Stimulated activated naive CD8-positive, alpha-beta T cell treated with anti-CD3 and anti-CD28 coated beads, Interleukin-15, amount 100 ng/mL, for 72 hours (primary cell): ENCODE results near the gene TSPAN11.
A peak's percentile ranks its signal among the peaks of the same experiment; 100 is the strongest.
"Not testable (repeated sequence)": the region's sequence is repeated elsewhere in the genome, so short reads cannot be mapped to it uniquely, and the experiment has no call there.

Experiments used
- ATAC-seq: fragments of 150-1000 bp; cut with Tn5 transposase; 2 replicates; pipeline ENCODE4 v1.10.0; 2021; ENCODE audit warnings: mild to moderate bottlenecking, moderate library complexity
- DNase-seq, 2 donors: peaks; one replicate each; pipeline ENCODE4 v3.0.0; 2021 to 2022
- H3K27ac Mint-ChIP-seq, 2 donors: one replicate each; pipeline ENCODE4 v1.8.0; 2022; ENCODE audit warnings: mild to moderate bottlenecking in 2 of 2, mixed read lengths in 2 of 2, moderate library complexity in 2 of 2
- H3K27me3 Mint-ChIP-seq: one replicate; pipeline ENCODE4 v1.8.0; 2022; ENCODE audit warnings: mixed read lengths
- H3K4me1 Mint-ChIP-seq: one replicate; pipeline ENCODE4 v1.8.0; 2022; ENCODE audit warnings: mild to moderate bottlenecking, mixed read lengths
- H3K4me3 Mint-ChIP-seq, 2 donors: one replicate each; pipeline ENCODE4 v1.8.0; 2022; ENCODE audit warnings: mild to moderate bottlenecking in 2 of 2, mixed read lengths in 2 of 2, moderate library complexity in 1 of 2
- H3K9me3 Mint-ChIP-seq, 2 donors: one replicate each; pipeline ENCODE4 v1.8.0; 2022; ENCODE audit warnings: mixed read lengths in 2 of 2

Gene TSPAN11, protein sequence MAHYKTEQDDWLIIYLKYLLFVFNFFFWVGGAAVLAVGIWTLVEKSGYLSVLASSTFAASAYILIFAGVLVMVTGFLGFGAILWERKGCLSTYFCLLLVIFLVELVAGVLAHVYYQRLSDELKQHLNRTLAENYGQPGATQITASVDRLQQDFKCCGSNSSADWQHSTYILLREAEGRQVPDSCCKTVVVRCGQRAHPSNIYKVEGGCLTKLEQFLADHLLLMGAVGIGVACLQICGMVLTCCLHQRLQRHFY

DNA sequence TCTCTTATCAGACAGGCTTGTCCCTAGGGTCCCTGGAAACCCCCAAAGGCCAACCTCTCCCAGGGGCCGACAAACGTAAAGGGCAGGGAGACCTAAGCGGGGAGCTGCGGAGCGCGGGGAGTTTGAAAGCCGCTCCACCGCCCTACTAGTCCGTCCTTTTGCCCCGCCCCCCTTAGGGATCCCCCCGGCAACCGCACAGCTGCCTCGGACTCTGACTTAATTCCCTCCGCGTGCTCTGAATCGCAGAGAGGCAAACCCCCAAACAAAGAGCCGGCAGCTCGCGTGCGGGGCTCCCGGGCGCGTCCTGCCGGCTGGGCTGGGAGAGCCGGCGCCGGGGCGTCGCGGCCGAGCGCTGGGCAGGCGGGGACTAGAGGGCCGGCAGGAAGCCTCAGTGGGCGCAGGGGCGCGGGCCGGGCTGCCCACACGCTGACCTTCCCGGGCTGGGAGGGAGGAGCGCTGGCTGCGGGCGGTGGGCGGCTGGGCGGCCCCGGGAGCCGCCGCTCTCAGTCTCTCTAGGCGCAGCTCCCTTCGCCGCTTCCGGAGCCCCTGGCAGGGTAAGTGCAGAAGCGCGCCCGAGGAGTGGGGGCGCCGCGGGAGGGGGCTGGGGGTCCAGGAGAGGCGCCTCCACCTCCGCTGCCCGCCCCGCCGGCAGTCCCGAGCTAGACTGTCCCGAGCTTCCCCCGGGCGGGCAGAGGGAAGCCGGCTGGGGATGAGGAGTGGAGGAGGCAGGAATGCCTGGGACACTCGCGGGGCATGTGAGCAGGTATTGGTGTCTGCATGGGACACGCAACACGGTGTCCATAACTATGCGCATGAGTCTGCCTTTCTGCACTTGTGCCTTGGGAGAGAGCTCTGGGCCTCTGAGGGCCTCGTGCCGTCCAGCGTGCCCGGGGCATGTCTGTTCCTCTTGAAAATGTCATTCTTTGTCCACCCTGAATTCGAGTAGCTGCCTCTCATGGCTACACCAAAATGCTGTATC is at the start of gene TSPAN11:
Gene TSPAN11 (plus strand): TSS at position 506 of the 979 bp plus-strand sequence. CDS start 27,244 bp downstream, outside the sequence.
- peaks cover 6% of the 10 kb centered on the region for H3K4me1 Mint-ChIP-seq
- DNase-seq (peak; percentile 12 to 19), ATAC-seq (peak; percentile 58)
- H3K4me3 Mint-ChIP-seq, result peak within 1 kb of the TSS in 1 of 2 donors; percentile 36
- H3K27ac Mint-ChIP-seq, result peak within 1 kb of the TSS in 1 of 2 donors; percentile 65
- no peaks in the 10 kb centered on the region for H3K9me3 Mint-ChIP-seq
- H3K27me3 Mint-ChIP-seq, result peaks cover 74% of the 10 kb centered on the region

DNA sequence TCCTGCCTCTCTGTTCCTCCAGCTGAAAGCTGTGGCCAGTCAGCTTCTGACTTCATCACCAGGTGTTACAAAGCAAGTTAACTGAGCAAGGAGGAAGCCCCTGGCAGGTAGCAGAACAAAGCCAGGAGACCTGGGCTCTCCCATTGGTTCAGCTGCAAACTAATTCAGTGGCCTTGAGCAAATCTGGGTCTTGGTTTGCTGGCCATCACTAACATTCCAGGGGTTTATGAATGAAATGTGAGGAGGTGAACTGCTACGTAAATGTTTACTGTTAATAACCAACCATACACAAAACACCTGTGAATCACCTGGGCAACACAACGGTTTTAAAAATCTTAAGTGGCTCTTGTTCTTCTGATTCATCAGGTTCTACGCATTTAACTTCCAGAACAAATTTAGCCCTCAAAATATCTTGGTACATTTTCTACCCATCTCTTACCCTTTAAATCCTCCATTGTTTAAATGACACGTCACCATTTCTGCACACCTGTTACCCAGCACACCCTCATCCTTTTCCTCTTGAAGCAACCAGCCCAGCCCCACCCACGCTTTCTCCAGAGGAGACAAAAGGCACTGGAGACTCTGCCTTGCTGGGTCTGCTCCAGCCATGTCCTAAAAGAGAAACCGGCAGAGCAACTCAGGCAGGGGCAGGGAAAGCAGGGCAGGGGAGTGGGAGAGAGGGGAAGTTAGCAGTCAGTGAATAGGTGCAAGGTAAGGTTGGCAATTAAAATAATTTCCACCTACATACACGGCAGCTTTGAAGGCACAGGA is 49.3 kb upstream of the TSPAN11 start:
- Mint-ChIP-seq H3K9me3 (no peaks in the 10 kb centered on the region), H3K4me3 (no peak overlapping the region), H3K4me1 (no peaks in the 10 kb centered on the region), H3K27me3 (peaks cover 33% of the 10 kb centered on the region), H3K27ac (no peak overlapping the region)
- ATAC-seq (no peak), DNase-seq (no peak)

DNA sequence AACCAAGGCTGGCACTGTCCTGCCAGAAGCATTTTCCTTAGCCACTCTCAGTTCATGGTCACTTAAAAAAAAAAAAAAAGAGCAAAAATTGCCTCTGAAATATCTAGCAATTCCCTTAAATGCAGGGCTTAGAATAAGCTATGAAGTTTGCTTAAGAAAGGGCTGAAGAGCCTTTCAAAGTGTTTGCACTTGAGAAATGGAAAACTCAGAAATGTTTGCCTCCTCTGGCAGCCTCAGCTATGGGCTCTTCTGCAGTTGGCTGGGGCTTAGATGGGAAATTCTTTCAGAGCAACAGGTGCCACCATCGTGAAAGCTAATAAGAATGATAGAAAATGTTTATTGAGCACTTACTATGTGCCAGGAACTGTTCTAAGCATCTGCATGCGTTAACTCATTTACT is 48.5 kb upstream of the TSPAN11 start:
- Mint-ChIP-seq H3K9me3 (no peaks in the 10 kb centered on the region), H3K27ac (no peak overlapping the region), H3K4me3 (no peak overlapping the region), H3K4me1 (no peaks in the 10 kb centered on the region), H3K27me3 (peaks cover 33% of the 10 kb centered on the region)
- no peak for DNase-seq
- no peak for ATAC-seq

DNA sequence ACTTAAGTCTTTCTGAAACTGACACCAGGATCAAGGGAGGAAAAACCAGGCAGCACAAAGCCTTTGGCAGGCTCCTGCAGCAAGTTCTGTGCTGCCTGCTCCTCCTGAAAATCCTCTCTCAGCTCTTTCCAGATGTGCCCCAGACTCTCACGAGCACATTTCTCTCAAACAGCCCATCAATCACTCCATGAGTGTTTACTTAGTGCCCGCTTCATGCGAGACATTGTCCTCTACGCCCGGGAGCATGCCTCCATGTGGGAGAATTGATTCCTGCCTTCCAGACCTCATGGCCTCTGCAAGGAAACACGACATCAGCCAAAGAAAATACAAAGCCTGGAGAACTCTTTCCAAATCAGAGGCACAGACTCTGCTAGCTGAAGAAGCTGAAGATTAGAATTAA is 46.5 kb upstream of the TSPAN11 start:
- DNase-seq (no peak), ATAC-seq (no peak)
- Mint-ChIP-seq H3K9me3 (peaks cover 0 to 5% of the 10 kb centered on the region in 2 donors), H3K4me1 (no peaks in the 10 kb centered on the region), H3K27ac (peak overlapping the region in 1 of 2 donors; percentile 52), H3K27me3 (peaks cover 33% of the 10 kb centered on the region), H3K4me3 (no peak overlapping the region)

DNA sequence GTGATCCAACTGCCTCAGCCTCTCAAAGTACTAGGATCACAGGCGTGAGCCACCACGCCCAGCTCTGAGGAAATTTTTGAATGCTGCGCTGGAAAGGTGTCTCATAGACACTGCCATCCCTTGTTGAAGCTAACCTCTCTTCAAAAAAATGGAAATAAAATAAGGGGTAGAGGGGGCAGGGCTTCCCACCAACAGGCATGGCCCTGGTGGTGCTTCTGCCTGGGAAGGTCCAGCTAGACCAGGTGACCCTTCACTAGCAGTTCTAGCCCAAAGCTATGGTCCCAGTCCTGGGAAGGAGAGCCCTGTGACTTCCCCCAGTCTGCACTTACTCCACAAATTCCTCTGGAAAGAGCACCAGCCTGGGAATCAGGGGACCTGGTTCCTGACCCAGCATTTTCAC is 45.7 kb upstream of the TSPAN11 start:
- ATAC-seq (no peak), DNase-seq (no peak)
- Mint-ChIP-seq H3K9me3 (peaks cover 0 to 11% of the 10 kb centered on the region in 2 donors), H3K4me1 (no peaks in the 10 kb centered on the region), H3K4me3 (no peak overlapping the region), H3K27me3 (peaks cover 33% of the 10 kb centered on the region), H3K27ac (no peak overlapping the region)

DNA sequence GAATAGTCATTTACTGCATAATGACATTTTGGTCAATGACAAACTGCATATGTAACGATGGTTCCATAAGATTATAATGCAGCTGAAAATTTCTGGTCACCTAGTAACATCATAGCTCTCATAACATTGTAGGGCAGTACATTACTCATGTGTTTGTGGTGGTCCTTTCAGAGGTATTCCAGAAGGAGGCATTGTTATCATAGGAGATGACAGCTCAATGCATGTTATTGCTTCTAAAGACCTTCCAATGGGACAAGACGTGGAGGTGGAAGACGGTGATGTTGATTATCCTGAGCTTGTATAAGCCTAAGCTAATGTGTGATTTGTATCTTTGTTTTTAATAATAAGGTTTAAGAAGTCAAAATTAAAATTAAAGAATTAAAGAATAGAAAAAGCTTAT is 43.8 kb upstream of the TSPAN11 start:
- peaks cover 14% of the 10 kb centered on the region for H3K27me3 Mint-ChIP-seq
- no peak overlapping the region for H3K27ac Mint-ChIP-seq
- H3K4me3 Mint-ChIP-seq, result no peak overlapping the region
- H3K9me3 Mint-ChIP-seq, result peaks cover 13 to 30% of the 10 kb centered on the region in 2 donors
- no peaks in the 10 kb centered on the region for H3K4me1 Mint-ChIP-seq
- ATAC-seq (no peak), DNase-seq (no peak)

DNA sequence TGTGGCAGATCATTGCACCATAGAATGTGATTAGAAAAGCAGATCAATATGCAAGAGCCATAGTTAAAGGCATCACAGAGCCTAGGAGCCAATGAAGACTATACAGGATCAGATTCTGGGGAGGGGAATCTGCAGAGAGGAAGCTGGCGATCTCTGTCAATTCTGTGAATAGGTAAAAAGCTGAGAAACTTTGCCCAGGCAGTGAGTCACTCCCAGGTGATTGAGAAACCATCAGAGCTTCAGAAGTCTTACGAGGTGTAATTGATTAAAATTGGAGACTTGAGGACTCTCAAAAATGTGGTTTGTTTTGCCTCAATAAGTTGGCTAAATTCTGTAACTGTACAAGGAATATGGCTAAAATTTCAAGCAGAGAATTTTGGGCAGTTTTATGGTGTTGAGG is 41.7 kb upstream of the TSPAN11 start:
- Mint-ChIP-seq H3K9me3 (peaks cover 19 to 42% of the 10 kb centered on the region in 2 donors), H3K4me3 (no peak overlapping the region), H3K4me1 (no peaks in the 10 kb centered on the region), H3K27me3 (peaks cover 6% of the 10 kb centered on the region), H3K27ac (no peak overlapping the region)
- DNase-seq, result no peak
- ATAC-seq, result no peak

DNA sequence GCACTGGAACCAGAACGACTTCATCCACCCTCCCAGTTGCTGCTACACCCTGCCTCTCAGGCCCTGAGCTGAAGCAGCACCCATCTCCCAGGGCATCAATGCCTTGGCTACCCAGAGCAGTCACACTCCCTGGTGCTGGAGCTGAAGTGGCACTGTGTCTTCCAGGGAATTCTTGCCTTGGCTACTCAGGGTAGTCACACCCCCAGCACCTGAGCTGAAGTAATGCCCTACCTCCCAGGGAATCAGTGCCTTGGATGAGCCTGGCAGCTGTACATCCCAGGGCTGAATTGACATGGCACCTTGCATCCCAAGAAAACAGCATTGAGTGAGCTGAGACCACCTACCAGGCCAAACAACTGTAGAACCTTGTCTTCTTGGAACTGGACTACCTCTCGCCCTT is 41.2 kb upstream of the TSPAN11 start:
- ATAC-seq, result no peak
- peaks cover 22 to 46% of the 10 kb centered on the region in 2 donors for H3K9me3 Mint-ChIP-seq
- peaks cover 1% of the 10 kb centered on the region for H3K27me3 Mint-ChIP-seq
- no peak overlapping the region for H3K4me3 Mint-ChIP-seq
- H3K27ac Mint-ChIP-seq, result no peak overlapping the region
- DNase-seq, result no peak
- H3K4me1 Mint-ChIP-seq, result no peaks in the 10 kb centered on the region

DNA sequence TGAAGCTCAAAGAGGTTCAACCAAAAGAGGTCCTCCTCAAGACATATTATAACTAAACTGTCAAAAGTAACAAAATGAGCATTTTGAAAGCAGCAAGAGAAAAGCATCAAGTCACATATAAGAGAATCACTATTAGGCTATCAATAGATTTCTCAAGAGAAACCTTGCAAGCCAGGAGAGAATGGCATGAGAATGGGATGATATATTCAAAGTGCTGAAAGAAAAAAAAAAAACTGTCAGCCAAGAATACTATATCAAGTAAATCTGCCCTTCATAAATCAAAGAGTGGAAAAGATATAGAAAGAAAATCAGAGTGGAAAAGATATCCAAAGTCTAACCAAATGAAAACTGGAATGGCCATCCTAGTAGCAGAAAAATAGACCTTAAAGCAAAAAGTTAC is 39.3 kb upstream of the TSPAN11 start:
- Mint-ChIP-seq H3K27me3 (peaks cover 8% of the 10 kb centered on the region), H3K4me3 (no peak overlapping the region), H3K9me3 (peaks cover 25 to 55% of the 10 kb centered on the region in 2 donors)

DNA sequence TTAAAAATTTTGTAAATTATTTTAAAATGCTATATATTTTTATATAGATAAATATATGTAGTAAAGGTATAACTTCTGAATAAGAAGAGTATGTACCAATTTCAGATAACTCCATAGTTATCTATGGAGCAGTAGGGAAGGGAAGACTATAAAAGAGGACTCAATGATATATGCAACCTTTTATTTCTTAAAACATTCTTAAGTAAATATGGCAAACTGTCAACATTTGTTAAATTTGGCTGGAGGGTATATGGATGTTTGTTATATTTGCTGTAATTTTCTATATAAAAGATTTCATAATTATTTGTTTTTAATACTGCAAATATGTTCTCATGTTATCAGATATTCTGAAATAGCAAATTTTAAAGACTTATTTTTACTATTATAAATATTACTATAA is 38.3 kb upstream of the TSPAN11 start:
- Mint-ChIP-seq H3K27ac (no peak overlapping the region), H3K27me3 (peaks cover 16% of the 10 kb centered on the region), H3K9me3 (peaks cover 25 to 55% of the 10 kb centered on the region in 2 donors), H3K4me3 (no peak overlapping the region), H3K4me1 (no peaks in the 10 kb centered on the region)
- DNase-seq (no peak), ATAC-seq (no peak)

More for the DNA sequence above, 39.3 kb upstream of the TSPAN11 start:
- Mint-ChIP-seq H3K27ac (no peak overlapping the region), H3K4me1 (no peaks in the 10 kb centered on the region)
- ATAC-seq, result no peak
- no peak for DNase-seq

DNA sequence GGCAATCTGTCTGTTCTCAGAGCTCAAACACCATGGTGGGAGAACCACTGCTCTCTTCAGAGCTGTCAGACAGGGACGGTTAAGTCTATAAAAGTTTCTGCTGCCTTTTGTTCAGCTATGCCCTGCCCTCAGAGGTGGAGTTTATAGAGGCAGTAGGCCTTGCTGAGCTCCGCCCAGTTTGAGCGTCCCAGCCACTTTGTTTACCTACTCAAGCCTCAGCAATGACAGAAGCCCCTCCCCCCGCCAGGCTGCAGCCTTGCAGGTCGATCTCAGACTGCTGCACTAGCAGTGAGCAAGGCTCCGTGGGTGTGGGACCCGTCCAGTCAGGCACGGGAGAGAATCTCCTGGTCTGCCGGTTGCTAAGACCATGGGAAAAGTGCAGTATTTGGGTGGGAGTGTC is 32.0 kb upstream of the TSPAN11 start:
- H3K4me1 Mint-ChIP-seq, DNase-seq, ATAC-seq, H3K4me3 Mint-ChIP-seq, H3K27ac Mint-ChIP-seq: not testable (repeated sequence)
- Mint-ChIP-seq H3K27me3 (peaks cover 21% of the 10 kb centered on the region), H3K9me3 (peaks cover 9 to 15% of the 10 kb centered on the region in 2 donors)

DNA sequence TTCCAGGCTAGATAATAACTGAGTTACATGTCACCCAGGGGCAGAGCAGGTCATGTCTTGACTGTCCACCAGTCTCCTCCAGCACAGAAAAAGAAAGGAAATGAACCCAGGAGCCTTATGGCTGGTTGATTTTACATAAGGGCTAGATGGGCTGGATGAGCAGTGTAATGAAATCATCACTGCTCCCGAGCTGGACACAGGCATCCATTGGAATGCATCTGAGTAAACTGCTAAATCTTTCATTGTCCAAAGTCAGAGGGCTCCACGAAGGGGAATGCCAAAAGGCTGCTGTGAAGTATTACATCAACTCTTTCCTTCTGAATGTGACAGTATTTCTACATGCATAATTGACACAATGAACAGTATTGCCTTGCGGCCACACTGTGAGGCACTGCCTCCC is 30.1 kb upstream of the TSPAN11 start:
- no peak for DNase-seq
- H3K4me1 Mint-ChIP-seq, result no peaks in the 10 kb centered on the region
- no peak overlapping the region for H3K4me3 Mint-ChIP-seq
- ATAC-seq, result no peak
- no peaks in the 10 kb centered on the region for H3K9me3 Mint-ChIP-seq
- peaks cover 32% of the 10 kb centered on the region for H3K27me3 Mint-ChIP-seq
- H3K27ac Mint-ChIP-seq, result no peak overlapping the region

DNA sequence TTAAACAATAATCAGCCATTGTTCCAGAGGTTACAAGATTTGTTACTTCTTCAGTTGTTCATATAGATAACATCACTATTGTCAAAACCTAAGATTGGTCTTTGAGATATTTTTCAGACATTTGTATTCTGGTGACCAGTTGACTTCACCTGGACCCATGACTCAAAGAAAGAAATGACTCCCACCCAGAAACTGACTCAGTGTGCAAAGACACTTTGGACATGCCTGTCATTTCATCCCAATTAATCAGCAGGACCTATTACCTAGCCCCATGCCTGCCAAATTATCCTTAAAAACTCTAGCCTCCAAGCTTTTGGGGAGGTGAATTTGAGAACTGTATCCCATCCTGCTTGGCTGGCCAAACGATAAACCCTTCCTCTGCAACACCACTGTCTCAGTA is 27.7 kb upstream of the TSPAN11 start:
- Mint-ChIP-seq H3K4me1 (no peaks in the 10 kb centered on the region), H3K4me3 (no peak overlapping the region), H3K9me3 (no peaks in the 10 kb centered on the region), H3K27me3 (peaks cover 16% of the 10 kb centered on the region), H3K27ac (no peak overlapping the region)
- no peak for ATAC-seq
- DNase-seq, result no peak

DNA sequence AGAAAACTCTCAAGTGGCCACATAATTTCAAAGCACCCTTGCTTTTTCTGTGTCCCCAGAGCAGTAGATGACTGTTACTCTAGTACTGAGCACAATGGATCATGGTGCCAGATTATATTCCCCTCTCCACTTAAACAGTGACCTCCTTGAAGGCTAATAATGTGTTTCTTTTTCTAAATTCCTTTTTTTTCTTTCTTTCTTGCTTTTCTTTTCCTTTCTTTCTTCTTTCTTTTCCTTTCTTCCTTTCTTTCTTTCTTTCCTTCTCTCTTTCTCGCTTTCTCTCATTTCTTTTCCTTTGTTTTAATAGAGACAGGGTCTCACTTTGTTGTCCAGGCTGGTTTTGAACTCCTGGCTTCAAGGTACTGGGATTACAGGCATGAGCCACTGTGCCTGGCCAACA is 26.2 kb upstream of the TSPAN11 start:
- Mint-ChIP-seq H3K27ac (no peak overlapping the region), H3K4me3 (no peak overlapping the region), H3K27me3 (peaks cover 16% of the 10 kb centered on the region), H3K4me1 (no peaks in the 10 kb centered on the region), H3K9me3 (no peaks in the 10 kb centered on the region)
- ATAC-seq, result no peak
- no peak for DNase-seq

DNA sequence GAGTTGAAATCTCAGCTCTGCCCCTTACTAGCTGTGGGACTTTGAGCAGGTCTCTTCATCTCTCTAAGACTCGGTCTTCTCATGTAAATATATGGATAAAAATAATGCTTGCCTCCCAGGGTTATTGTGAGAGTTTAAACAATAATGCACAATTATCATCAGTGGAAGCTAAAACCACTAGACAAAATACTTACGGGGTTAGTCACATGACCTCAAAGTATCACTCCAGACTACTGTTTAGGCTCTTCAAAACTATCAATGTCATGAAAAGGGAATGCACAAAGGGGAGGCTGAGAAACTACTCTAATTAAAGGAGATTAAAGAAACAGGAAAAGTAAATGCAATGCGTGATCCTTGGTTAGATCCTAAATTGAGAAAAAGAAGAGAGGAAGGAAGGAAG is 24.5 kb upstream of the TSPAN11 start:
- H3K4me3 Mint-ChIP-seq, result no peak overlapping the region
- H3K9me3 Mint-ChIP-seq, result no peaks in the 10 kb centered on the region
- no peak overlapping the region for H3K27ac Mint-ChIP-seq
- no peak for ATAC-seq
- H3K4me1 Mint-ChIP-seq, result no peaks in the 10 kb centered on the region
- no peak for DNase-seq
- H3K27me3 Mint-ChIP-seq, result peaks cover 16% of the 10 kb centered on the region
